T47D (cell line): ENCODE measurements around the gene CYP46A1.
A peak's percentile ranks its signal among the peaks of the same experiment; 100 is the strongest.

ENCODE experiments used
- DNase-seq, 2 experiments: peaks; one replicate each; pipeline versions ENCODE4 v3.0.0 to v3.0.0-alpha.2; 2011 to 2012; ENCODE audit warnings: low read depth in 1 of 2, low spot score in 1 of 2
- JUND ChIP-seq: IDR thresholded peaks from 2 replicates; pipeline ENCODE4 v1.6.1; 2012; ENCODE audit warnings: low read depth
- in situ Hi-C: cut with HindIII; loops from 2 replicates; pipeline ENCODE4 v1.10.0; 2016; ENCODE audit warnings: low sequenced_read_pairs, low pct_unique_long_range_greater_than_20kb

The CYP46A1 gene

GRCh38 chr14:99729991-99730875 is 46.1 kb downstream of the CYP46A1 start:
- TF ChIP-seq JUND: no peak
- in situ Hi-C loops: no loop called here
- DNase-seq: peak; percentile 57 to 91

GRCh38 chr14:99730876-99731546 is 46.9 kb downstream of the CYP46A1 start:
- in situ Hi-C loops: no loop called here
- TF ChIP-seq JUND: no peak
- no peak for DNase-seq

- in situ Hi-C loops: no loop called here
- no peak for TF ChIP-seq JUND
- no peak for DNase-seq
Observed at GRCh38 chr14:99731547-99732435, 47.7 kb downstream of the CYP46A1 start.

GRCh38 chr14:99732436-99733210 is 48.5 kb downstream of the CYP46A1 start:
- TF ChIP-seq JUND: no peak
- DNase-seq: no peak
- in situ Hi-C loops: no loop called here

- in situ Hi-C loops: no loop called here
- no peak for TF ChIP-seq JUND
- no peak for DNase-seq
Observed at GRCh38 chr14:99733211-99733539, 49.1 kb downstream of the CYP46A1 start.

- in situ Hi-C loops: no loop called here
- no peak for DNase-seq
- no peak for TF ChIP-seq JUND
Observed at GRCh38 chr14:99733540-99734405, 49.7 kb downstream of the CYP46A1 start.

- peak; percentile 54 to 57 for DNase-seq
- TF ChIP-seq JUND: no peak
- in situ Hi-C loops: no loop called here
Observed at GRCh38 chr14:99734406-99735051, 50.4 kb downstream of the CYP46A1 start.

GRCh38 chr14:99735189-99736135 is 51.4 kb downstream of the CYP46A1 start:
- no peak for TF ChIP-seq JUND
- DNase-seq: no peak
- in situ Hi-C loops: no loop called here

GRCh38 chr14:99736603-99737371 is 52.7 kb downstream of the CYP46A1 start:
- TF ChIP-seq JUND: no peak
- in situ Hi-C loops: no loop called here
- peak; percentile 59 to 60 for DNase-seq
